IgD-negative memory B cell (primary cell): ENCODE results near the gene SLX4IP. TPM values are rescaled to one million over a fixed set of nuclear protein-coding genes. Genes with fewer than 3 reads are reported as not detected.

Experiments
- H3K27ac Mint-ChIP-seq, 3 donors: one replicate each; pipeline ENCODE4 v1.8.0; 2020 to 2022; ENCODE audit warnings: mild to moderate bottlenecking in 3 of 3, mixed read lengths in 3 of 3, moderate library complexity in 1 of 3
- H3K27me3 Mint-ChIP-seq: one replicate; pipeline ENCODE4 v1.8.0; 2021; ENCODE audit warnings: mixed read lengths
- H3K36me3 Mint-ChIP-seq: one replicate; pipeline ENCODE4 v1.8.0; 2020; ENCODE audit warnings: mild to moderate bottlenecking, mixed read lengths
- H3K4me1 Mint-ChIP-seq, 3 donors: one replicate each; pipeline ENCODE4 v1.8.0; 2020 to 2022; ENCODE audit warnings: mixed read lengths in 3 of 3, mild to moderate bottlenecking in 1 of 3
- H3K4me3 Mint-ChIP-seq, 4 donors: one replicate each; pipeline ENCODE4 v1.8.0; 2020 to 2022; ENCODE audit warnings: mild to moderate bottlenecking in 4 of 4, mixed read lengths in 4 of 4, moderate library complexity in 3 of 4
- H3K9me3 Mint-ChIP-seq, 3 donors: one replicate each; pipeline ENCODE4 v1.8.0; 2020 to 2021; ENCODE audit warnings: mixed read lengths in 3 of 3, mild to moderate bottlenecking in 1 of 3
- polyA plus RNA-seq: library from polyadenylated mRNA; unstranded; fragments of 300-500 nt; fragmentation: Illumina TruSeq; gene quantifications from one replicate; pipeline ENCODE4 v1.2.3, GENCODE V29; 2021

The SLX4IP gene
- polyA plus RNA-seq, 1 donor from 2014 or later, result 2.0 TPM

GRCh38 chr20:10522328-10522727, 87.2 kb downstream of the SLX4IP start:
- Mint-ChIP-seq H3K9me3 (no peaks in the 10 kb centered on the region), H3K27me3 (no peaks in the 10 kb centered on the region), H3K4me3 (no peak overlapping the region), H3K27ac (no peak overlapping the region), H3K4me1 (peaks cover 6 to 9% (median 9%) of the 10 kb centered on the region in 3 donors), H3K36me3 (peaks cover 8% of the 10 kb centered on the region)

GRCh38 chr20:10523443-10523842, 88.3 kb downstream of the SLX4IP start:
- H3K4me3 Mint-ChIP-seq, result no peak overlapping the region
- H3K36me3 Mint-ChIP-seq, result peaks cover 8% of the 10 kb centered on the region
- peaks cover 6 to 9% (median 9%) of the 10 kb centered on the region in 3 donors for H3K4me1 Mint-ChIP-seq
- H3K27me3 Mint-ChIP-seq, result no peaks in the 10 kb centered on the region
- no peaks in the 10 kb centered on the region for H3K9me3 Mint-ChIP-seq
- H3K27ac Mint-ChIP-seq, result no peak overlapping the region

- Mint-ChIP-seq H3K27ac (no peak overlapping the region), H3K4me1 (peaks cover 6 to 9% (median 9%) of the 10 kb centered on the region in 3 donors), H3K27me3 (no peaks in the 10 kb centered on the region), H3K9me3 (no peaks in the 10 kb centered on the region), H3K4me3 (no peak overlapping the region), H3K36me3 (peaks cover 8% of the 10 kb centered on the region)
Observed at GRCh38 chr20:10524034-10524476, 89.0 kb downstream of the SLX4IP start.

- no peak overlapping the region for H3K4me3 Mint-ChIP-seq
- H3K9me3 Mint-ChIP-seq, result no peaks in the 10 kb centered on the region
- H3K27me3 Mint-ChIP-seq, result no peaks in the 10 kb centered on the region
- peaks cover 9% of the 10 kb centered on the region for H3K36me3 Mint-ChIP-seq
- no peak overlapping the region for H3K27ac Mint-ChIP-seq
- H3K4me1 Mint-ChIP-seq, result peaks cover 5 to 6% (median 5%) of the 10 kb centered on the region in 3 donors
Observed at GRCh38 chr20:10524643-10525042, 89.5 kb downstream of the SLX4IP start.

- Mint-ChIP-seq H3K4me3 (no peak overlapping the region), H3K4me1 (peaks cover 0 to 2% (median 0%) of the 10 kb centered on the region in 3 donors), H3K27me3 (no peaks in the 10 kb centered on the region), H3K9me3 (peaks cover 0 to 2% (median 0%) of the 10 kb centered on the region in 3 donors), H3K36me3 (peaks cover 7% of the 10 kb centered on the region), H3K27ac (no peak overlapping the region)
Observed at GRCh38 chr20:10527781-10528180, 92.7 kb downstream of the SLX4IP start.

- Mint-ChIP-seq H3K4me3 (no peak overlapping the region), H3K4me1 (peaks cover 0 to 2% (median 0%) of the 10 kb centered on the region in 3 donors), H3K36me3 (peaks cover 13% of the 10 kb centered on the region), H3K9me3 (peaks cover 0 to 2% (median 0%) of the 10 kb centered on the region in 3 donors), H3K27me3 (no peaks in the 10 kb centered on the region), H3K27ac (no peak overlapping the region)
Observed at GRCh38 chr20:10530883-10531282, 95.8 kb downstream of the SLX4IP start.

- Mint-ChIP-seq H3K9me3 (peaks cover 0 to 2% (median 0%) of the 10 kb centered on the region in 3 donors), H3K4me1 (no peaks in the 10 kb centered on the region), H3K27ac (no peak overlapping the region), H3K27me3 (no peaks in the 10 kb centered on the region), H3K4me3 (no peak overlapping the region), H3K36me3 (peaks cover 14% of the 10 kb centered on the region)
Observed at GRCh38 chr20:10531848-10532247, 96.7 kb downstream of the SLX4IP start.

- Mint-ChIP-seq H3K27ac (no peak overlapping the region), H3K4me3 (no peak overlapping the region), H3K36me3 (peaks cover 14% of the 10 kb centered on the region), H3K4me1 (no peaks in the 10 kb centered on the region), H3K9me3 (peaks cover 0 to 2% (median 0%) of the 10 kb centered on the region in 3 donors), H3K27me3 (no peaks in the 10 kb centered on the region)
Observed at GRCh38 chr20:10532361-10532760, 97.3 kb downstream of the SLX4IP start.

- H3K27ac Mint-ChIP-seq, result no peak overlapping the region
- peaks cover 19% of the 10 kb centered on the region for H3K36me3 Mint-ChIP-seq
- H3K9me3 Mint-ChIP-seq, result peaks cover 0 to under 1% (median 0%) of the 10 kb centered on the region in 3 donors
- no peaks in the 10 kb centered on the region for H3K27me3 Mint-ChIP-seq
- H3K4me1 Mint-ChIP-seq, result peaks cover 7 to 18% (median 7%) of the 10 kb centered on the region in 3 donors
- H3K4me3 Mint-ChIP-seq, result no peak overlapping the region
Observed at GRCh38 chr20:10536531-10536930, 101.4 kb downstream of the SLX4IP start.

- H3K4me3 Mint-ChIP-seq, result no peak overlapping the region
- H3K27ac Mint-ChIP-seq, result no peak overlapping the region
Observed at GRCh38 chr20:10537850-10538480, 102.9 kb downstream of the SLX4IP start.

GRCh38 chr20:10538768-10539167, 103.7 kb downstream of the SLX4IP start:
- no peak overlapping the region for H3K27ac Mint-ChIP-seq
- no peaks in the 10 kb centered on the region for H3K27me3 Mint-ChIP-seq
- H3K4me3 Mint-ChIP-seq, result no peak overlapping the region
- H3K36me3 Mint-ChIP-seq, result peaks cover 18% of the 10 kb centered on the region
- H3K4me1 Mint-ChIP-seq, result peaks cover 7 to 18% (median 16%) of the 10 kb centered on the region in 3 donors
- no peaks in the 10 kb centered on the region for H3K9me3 Mint-ChIP-seq

More at GRCh38 chr20:10537850-10538480, 102.9 kb downstream of the SLX4IP start:
- H3K4me1 Mint-ChIP-seq, result peaks cover 7 to 18% (median 11%) of the 10 kb centered on the region in 3 donors
- H3K9me3 Mint-ChIP-seq, result no peaks in the 10 kb centered on the region
- no peaks in the 10 kb centered on the region for H3K27me3 Mint-ChIP-seq
- peaks cover 21% of the 10 kb centered on the region for H3K36me3 Mint-ChIP-seq

- H3K4me3 Mint-ChIP-seq, result peak overlapping the region in 1 of 4 donors; percentile 14
Observed at GRCh38 chr20:10539818-10540553, 104.9 kb downstream of the SLX4IP start.

GRCh38 chr20:10540636-10541493, 105.8 kb downstream of the SLX4IP start:
- H3K4me3 Mint-ChIP-seq, result no peak overlapping the region
- H3K27ac Mint-ChIP-seq, result no peak overlapping the region
- no peaks in the 10 kb centered on the region for H3K9me3 Mint-ChIP-seq
- H3K27me3 Mint-ChIP-seq, result no peaks in the 10 kb centered on the region
- peaks cover 7 to 18% (median 16%) of the 10 kb centered on the region in 3 donors for H3K4me1 Mint-ChIP-seq
- peaks cover 12% of the 10 kb centered on the region for H3K36me3 Mint-ChIP-seq

More at GRCh38 chr20:10539818-10540553, 104.9 kb downstream of the SLX4IP start:
- no peaks in the 10 kb centered on the region for H3K9me3 Mint-ChIP-seq
- no peaks in the 10 kb centered on the region for H3K27me3 Mint-ChIP-seq
- H3K36me3 Mint-ChIP-seq, result peaks cover 15% of the 10 kb centered on the region
- H3K27ac Mint-ChIP-seq, result no peak overlapping the region
- H3K4me1 Mint-ChIP-seq, result peaks cover 7 to 18% (median 16%) of the 10 kb centered on the region in 3 donors

GRCh38 chr20:10541668-10542411, 106.7 kb downstream of the SLX4IP start:
- peaks cover 10% of the 10 kb centered on the region for H3K36me3 Mint-ChIP-seq
- H3K27me3 Mint-ChIP-seq, result no peaks in the 10 kb centered on the region
- no peak overlapping the region for H3K4me3 Mint-ChIP-seq
- no peak overlapping the region for H3K27ac Mint-ChIP-seq
- H3K4me1 Mint-ChIP-seq, result peaks cover 7 to 18% (median 16%) of the 10 kb centered on the region in 3 donors
- H3K9me3 Mint-ChIP-seq, result no peaks in the 10 kb centered on the region
